Measurements from ENCODE around the gene ALDH1A2.

GRCh38 chr15:57920911-57921310 lies 144.6 kb downstream of the ALDH1A2 start:
- TF ChIP-seq FOXM1 (IDR thresholded peaks at IDR 0.05; ENCODE audit: borderline replicate concordance) (no peak), FOXK2 (IDR thresholded peaks at IDR 0.05) (no peak), LEF1 (IDR thresholded peaks at IDR 0.05; ENCODE audit: borderline replicate concordance) (no peak), BHLHE40 (IDR thresholded peaks at IDR 0.05; ENCODE audit: borderline replicate concordance) (no peak), FOXA1 (IDR thresholded peaks at IDR 0.05) (no peak), SUZ12 (IDR thresholded peaks at IDR 0.05) (no peak), SP1 (IDR thresholded peaks at IDR 0.05) (no peak), HDGF (IDR thresholded peaks at IDR 0.05; ENCODE audit: borderline replicate concordance) (no peak), ARNT (IDR thresholded peaks at IDR 0.05) (no peak)
